Breast epithelium (tissue), 3 donors: ENCODE results near the gene EPHA8.

Experiments
- CTCF ChIP-seq, 3 donors: fragments of 450-650 bp; IDR thresholded peaks; one replicate each; pipeline ENCODE4 v1.5.1; 2016 to 2017; ENCODE audit warnings: antibody characterized with exemption in 3 of 3, mild to moderate bottlenecking in 3 of 3, moderate library complexity in 3 of 3
- POLR2A ChIP-seq: fragments of 450-650 bp; IDR thresholded peaks from one replicate; pipeline ENCODE4 v1.6.1; 2016; ENCODE audit warnings: antibody characterized with exemption, mild to moderate bottlenecking, moderate library complexity
- POLR2AphosphoS5 ChIP-seq, 3 donors: sonication (generic); formaldehyde crosslinking; IDR thresholded peaks; one replicate each; pipeline ENCODE4 v1.6.1; 2017; ENCODE audit warnings: antibody characterized with exemption in 3 of 3

GRCh38 chr1:22545141-22545540, 18.1 kb upstream of the EPHA8 start:
- TF ChIP-seq CTCF (IDR thresholded peaks at IDR 0.05) (no peak), POLR2A (no peak), POLR2AphosphoS5 (IDR thresholded peaks at IDR 0.05) (no peak)
